ENCODE data around the gene PIK3C2B. TPM values are rescaled to one million over a fixed set of nuclear protein-coding genes. Genes with fewer than 3 reads are reported as not detected.
A peak's percentile ranks its signal among the peaks of the same experiment; 100 is the strongest.

Gene PIK3C2B
- total and polyA plus RNA-seq, 2 of the 8 experiments (the other 6 are each of a cell fraction or from before 2014, with no cell fraction given), result 20.4 to 36.7 TPM

DNA sequence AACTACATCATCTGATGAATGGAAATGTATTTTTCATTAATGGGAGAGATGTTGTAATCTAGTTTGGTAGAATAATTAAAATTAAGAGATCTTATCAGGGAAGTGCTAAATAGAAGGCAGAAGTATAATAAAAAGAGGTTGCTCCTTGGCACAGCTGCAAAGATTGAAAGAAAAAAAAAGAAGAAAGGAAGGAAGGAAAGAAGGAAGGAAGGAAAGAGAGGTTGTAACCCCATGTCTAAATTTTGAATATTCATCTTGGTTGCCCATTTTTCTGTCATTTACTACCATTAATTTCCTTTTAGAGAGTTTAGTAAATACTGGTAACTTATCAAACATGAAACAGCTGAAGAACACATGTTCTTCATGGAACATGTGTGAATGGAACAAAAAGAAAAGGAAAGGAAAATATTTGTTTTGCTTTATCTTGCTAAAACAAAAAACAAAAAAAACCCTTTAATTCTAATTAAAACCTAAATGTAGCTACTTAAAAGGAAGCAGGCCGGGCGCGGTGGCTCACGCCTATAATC, 11.1 kb upstream of the PIK3C2B start:
- H3K9ac ChIP-seq (replicated peaks in 1 of 4; ENCODE audit: extremely low read depth in 1 of 4, low read depth in 3 of 4, low read length in 3 of 4), result peak overlapping the region in 1 of 4 experiments; percentile 34; a peak in 1 of 7 replicates

More for the DNA sequence above, 11.1 kb upstream of the PIK3C2B start:
- H4K8ac ChIP-seq (ENCODE audit: extremely low read depth, insufficient read depth, low read length), result no peak overlapping the region
- no peaks in the 10 kb centered on the region for H3K27me3 ChIP-seq (replicated peaks in 1 of 4; ENCODE audit: control insufficient read depth in 3 of 4, extremely low read depth in 1 of 4, insufficient read depth in 3 of 4, low read length in 3 of 4)
- H3K56ac ChIP-seq (replicated peaks; ENCODE audit: insufficient read length, low read depth, low read length), result no peak overlapping the region
- no peaks in the 10 kb centered on the region for H3K36me3 ChIP-seq (ENCODE audit: control insufficient read depth in 2 of 4, insufficient read depth in 4 of 4, low read length in 3 of 4)
- no peak overlapping the region for H4K91ac ChIP-seq (replicated peaks; ENCODE audit: insufficient read length, low read length)
- peak overlapping the region; percentile 80 to 90 (median 88) for H3K4me3 ChIP-seq (ENCODE audit: extremely low read depth in 1 of 4, insufficient read depth in 2 of 4, low read depth in 3 of 4, low read length in 4 of 4)
- peaks cover 0 to 2% (median 0%) of the 10 kb centered on the region in 4 experiments; a peak in 1 of 7 replicates for H3K4me1 ChIP-seq (replicated peaks in 1 of 4; ENCODE audit: control insufficient read depth in 3 of 4, insufficient read depth in 4 of 4, low read length in 3 of 4)
- H4K20me1 ChIP-seq (replicated peaks in 1 of 2; ENCODE audit: control insufficient read depth in 1 of 2, insufficient read depth in 2 of 2, low read length in 2 of 2), result peaks cover 0 to 2% of the 10 kb centered on the region in 2 experiments
- H3K27ac ChIP-seq (ENCODE audit: low read depth, low read length), result no peak overlapping the region
- no peaks in the 10 kb centered on the region for H3K9me3 ChIP-seq (ENCODE audit: insufficient read depth in 2 of 2, low read depth in 1 of 2, low read length in 1 of 2)
- peak overlapping the region; percentile 52 to 94 for H3K4me2 ChIP-seq (ENCODE audit: insufficient read depth in 1 of 2, low read depth in 2 of 2, low read length in 2 of 2)
- CTCF ChIA-PET (ENCODE audit: partially characterized antibody), result interaction anchor here (0.9 to 49.0 kb wide), 6 partner anchors 13 to 301 kb away, joined by 3 to 2124 read pairs (median 42); partner anchors contain the start of gene PIK3C2B
- TF ChIP-seq TCF12 (IDR thresholded peaks at IDR 0.05; ENCODE audit: low read depth, low read length) (no peak), RXRA (IDR thresholded peaks at IDR 0.05; ENCODE audit: insufficient read depth, low read depth, low read length) (no peak), RBBP5 (IDR thresholded peaks at IDR 0.05; ENCODE audit: borderline replicate concordance, low read depth, low read length) (no peak), CHD2 (IDR thresholded peaks at IDR 0.05; ENCODE audit: low read length) (no peak), POLR2A (IDR thresholded peaks at IDR 0.05; ENCODE audit: control extremely low read depth in 1 of 2, low read depth in 2 of 2, low read length in 2 of 2) (no peak), SIN3A (conservative IDR thresholded peaks at IDR 0.05 in 1 of 2, IDR thresholded peaks at IDR 0.05 in 1 of 2; ENCODE audit: low read depth in 1 of 2, low read length in 2 of 2) (no peak), POU5F1 (IDR thresholded peaks at IDR 0.05; ENCODE audit: low read depth, low read length) (no peak), EGR1 (IDR thresholded peaks at IDR 0.05; ENCODE audit: borderline replicate concordance, low read depth, low read length) (no peak), BCL11A (IDR thresholded peaks at IDR 0.05; ENCODE audit: low read depth in 2 of 2, low read length in 2 of 2) (no peak), GABPA (IDR thresholded peaks at IDR 0.05; ENCODE audit: borderline replicate concordance, insufficient read depth, low read length) (no peak)
- TF ChIP-seq, protein P1, sequence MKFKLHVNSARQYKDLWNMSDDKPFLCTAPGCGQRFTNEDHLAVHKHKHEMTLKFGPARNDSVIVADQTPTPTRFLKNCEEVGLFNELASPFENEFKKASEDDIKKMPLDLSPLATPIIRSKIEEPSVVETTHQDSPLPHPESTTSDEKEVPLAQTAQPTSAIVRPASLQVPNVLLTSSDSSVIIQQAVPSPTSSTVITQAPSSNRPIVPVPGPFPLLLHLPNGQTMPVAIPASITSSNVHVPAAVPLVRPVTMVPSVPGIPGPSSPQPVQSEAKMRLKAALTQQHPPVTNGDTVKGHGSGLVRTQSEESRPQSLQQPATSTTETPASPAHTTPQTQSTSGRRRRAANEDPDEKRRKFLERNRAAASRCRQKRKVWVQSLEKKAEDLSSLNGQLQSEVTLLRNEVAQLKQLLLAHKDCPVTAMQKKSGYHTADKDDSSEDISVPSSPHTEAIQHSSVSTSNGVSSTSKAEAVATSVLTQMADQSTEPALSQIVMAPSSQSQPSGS (IDR thresholded peaks at IDR 0.05; ENCODE audit: low read length), result no peak
- H3K14ac ChIP-seq (ENCODE audit: insufficient read length), result no peak overlapping the region
- H2BK5ac ChIP-seq (ENCODE audit: low read depth, low read length), result no peak overlapping the region
- no peak overlapping the region for H3K18ac ChIP-seq (ENCODE audit: extremely low read depth, low read length)
- H2BK120ac ChIP-seq (replicated peaks; ENCODE audit: low read depth, low read length), result no peak overlapping the region
- DNase-seq (ENCODE audit: low read depth in 1 of 2, low spot score in 2 of 2) (no peak), FAIRE-seq (no peak)
- H4K5ac ChIP-seq (ENCODE audit: insufficient read length, low read depth, low read length), result no peak overlapping the region
- H3K23ac ChIP-seq (ENCODE audit: insufficient read length), result no peak overlapping the region
- no peak overlapping the region for H3K4ac ChIP-seq (replicated peaks; ENCODE audit: insufficient read length, low read depth, low read length)
- H2AK5ac ChIP-seq (ENCODE audit: low read depth, low read length), result no peak overlapping the region
- H2BK12ac ChIP-seq (ENCODE audit: low read depth, low read length), result no peak overlapping the region
- H2BK15ac ChIP-seq (ENCODE audit: low read length), result no peak overlapping the region
- H3K79me1 ChIP-seq (ENCODE audit: low read depth, low read length), result no peaks in the 10 kb centered on the region
- POLR2A ChIA-PET (ENCODE audit: partially characterized antibody), result interaction anchor here (0.6 to 4.5 kb wide), 10 partner anchors 11 to 95 kb away, joined by 3 to 106 read pairs (median 4); partner anchors contain the start of genes MDM4 and PIK3C2B
- peaks cover 2% of the 10 kb centered on the region; the same call in 1 of the 2 replicates for H3K23me2 ChIP-seq (ENCODE audit: low read depth, low read length)
- H3K79me2 ChIP-seq (ENCODE audit: control insufficient read depth in 1 of 2, insufficient read depth in 2 of 2, low read length in 2 of 2), result no peaks in the 10 kb centered on the region
- WGBS, 2 experiments (ENCODE audit: extremely low coverage in 1 of 2, insufficient coverage in 1 of 2, insufficient read length in 1 of 2, insufficient replicate concordance in 2 of 2, low coverage in 1 of 2, low lambda C conversion rate in 2 of 2, missing lambda C conversion rate in 1 of 2), result 26% methylated on average over 4 of the region's 4 CpGs; no CpG with 5 or more reads in 1 of the 2 experiments
- no peak overlapping the region for H2BK20ac ChIP-seq (ENCODE audit: low read length)
- H2AFZ ChIP-seq (ENCODE audit: low read length), result peak overlapping the region; percentile 61; the same call in 1 of the 2 replicates
